Smooth muscle cell (in vitro differentiated cells): Measurements from ENCODE around the gene ABCB8. TPM values are rescaled to one million over a fixed set of nuclear protein-coding genes. Genes with fewer than 3 reads are reported as not detected.

Source experiments
- DNase-seq: peaks from one replicate; lab custom pipeline; 2025; ENCODE audit not compliant: unreplicated experiment; lab: John Stamatoyannopoulos, UW
- H2AFZ ChIP-seq: fragments of 200-600 bp; sonication (generic); 2 replicates; pipeline ENCODE4 v1.6.0; 2016; ENCODE audit warnings: antibody characterized with exemption, low read depth, mild to moderate bottlenecking
- H3F3A ChIP-seq: fragments of 200-600 bp; sonication (generic); 2 replicates; pipeline ENCODE4 v1.6.0; 2017; ENCODE audit warnings: antibody characterized with exemption, low read depth
- H3K27ac ChIP-seq: fragments of 200-600 bp; sonication (generic); 2 replicates; pipeline ENCODE4 v1.5.1; 2016; ENCODE audit warnings: low read depth, mild to moderate bottlenecking
- H3K27me3 ChIP-seq: fragments of 200-600 bp; sonication (generic); 2 replicates; pipeline ENCODE4 v1.6.1; 2016; ENCODE audit warnings: low read depth, mild to moderate bottlenecking
- H3K36me3 ChIP-seq: fragments of 200-600 bp; sonication (generic); 2 replicates; pipeline ENCODE4 v1.5.1; 2016; ENCODE audit warnings: low read depth
- H3K4me1 ChIP-seq: fragments of 200-600 bp; sonication (generic); 2 replicates; pipeline ENCODE4 v1.5.1; 2016; ENCODE audit warnings: low read depth
- H3K4me2 ChIP-seq: fragments of 200-600 bp; sonication (generic); 2 replicates; pipeline ENCODE4 v1.6.0; 2016; ENCODE audit warnings: mild to moderate bottlenecking
- H3K4me3 ChIP-seq: fragments of 200-600 bp; sonication (generic); 2 replicates; pipeline ENCODE4 v1.5.1; 2016; ENCODE audit warnings: mild to moderate bottlenecking
- H3K79me2 ChIP-seq: fragments of 200-600 bp; sonication (generic); 2 replicates; pipeline ENCODE4 v1.6.0; 2016; ENCODE audit warnings: low read depth, mild to moderate bottlenecking
- H3K9ac ChIP-seq: fragments of 200-600 bp; sonication (generic); 2 replicates; pipeline ENCODE4 v1.6.0; 2016; ENCODE audit warnings: low read depth
- H3K9me3 ChIP-seq: fragments of 200-600 bp; sonication (generic); replicated peaks from 2 replicates; pipeline ENCODE4 v1.5.1; 2016; ENCODE audit warnings: low read depth
- H4K20me1 ChIP-seq: fragments of 200-600 bp; sonication (generic); 2 replicates; pipeline ENCODE4 v1.6.0; 2016; ENCODE audit warnings: low read depth
- CTCF ChIP-seq: fragments of 200-600 bp; sonication (generic); IDR thresholded peaks from 2 replicates; pipeline ENCODE4 v1.5.1; 2017; ENCODE audit warnings: borderline replicate concordance, mild to moderate bottlenecking, antibody characterized with exemption; ENCODE audit not compliant: insufficient read depth, poor library complexity, severe bottlenecking
- WGBS: methylation state at CpG from one replicate; pipeline ENCODE4 v1.1.7; 2016; ENCODE audit warnings: low lambda C conversion rate; 5-methylcytosine and 5-hydroxymethylcytosine counted together
- polyA plus RNA-seq: library from polyadenylated mRNA; unstranded; fragments of >200 nt; fragmentation: Nextera tagmentation; extraction: Ambion mirVana; gene quantifications from 2 replicates; pipeline ENCODE4 v1.2.1, GENCODE V29; 2016
- total RNA-seq: library from RNA; depleted of rRNA; stranded (reverse); fragments of >200 nt; gene quantifications from 2 replicates; pipeline ENCODE4 v1.2.3, GENCODE V29; 2014

Gene ABCB8
- total and polyA plus RNA-seq, 2 experiments from 2014 or later, result 23.4 to 24.2 TPM

GRCh38 chr7:150998341-150998740, 29.9 kb upstream of the ABCB8 start:
- 94% methylated on average over 20 of the region's 20 CpGs for WGBS
- no peaks in the 10 kb centered on the region for H4K20me1 ChIP-seq

DNA sequence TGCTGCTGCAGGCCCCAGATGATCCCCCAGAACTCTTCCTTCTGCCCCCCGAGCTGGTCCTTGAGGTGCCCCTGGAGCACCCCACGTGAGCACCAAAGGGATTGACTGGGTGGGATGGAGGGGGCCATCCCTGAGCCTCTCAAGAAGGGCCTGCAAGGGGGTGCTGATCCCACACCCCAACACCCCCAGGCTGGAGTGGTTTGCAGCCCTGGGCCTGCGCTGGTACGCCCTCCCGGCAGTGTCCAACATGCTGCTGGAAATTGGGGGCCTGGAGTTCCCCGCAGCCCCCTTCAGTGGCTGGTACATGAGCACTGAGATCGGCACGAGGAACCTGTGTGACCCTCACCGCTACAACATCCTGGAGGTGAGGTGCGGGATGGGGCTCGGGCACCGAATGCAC, 29.2 kb upstream of the ABCB8 start:
- peaks cover 1% of the 10 kb centered on the region for H3K4me1 ChIP-seq
- no peak for TF ChIP-seq CTCF
- H3K4me3 ChIP-seq, result no peak overlapping the region
- no peak overlapping the region for H3K9ac ChIP-seq
- no peaks in the 10 kb centered on the region for H3K79me2 ChIP-seq
- no peak for DNase-seq
- H3K9me3 ChIP-seq, result no peaks in the 10 kb centered on the region
- 96% methylated on average over 12 of the region's 12 CpGs for WGBS
- no peak overlapping the region for H3K27ac ChIP-seq
- H3K4me2 ChIP-seq, result no peak overlapping the region
- no peaks in the 10 kb centered on the region for H3F3A ChIP-seq
- no peaks in the 10 kb centered on the region for H3K36me3 ChIP-seq
- H3K27me3 ChIP-seq, result no peaks in the 10 kb centered on the region
- no peaks in the 10 kb centered on the region for H4K20me1 ChIP-seq
- H2AFZ ChIP-seq, result no peak overlapping the region

More at GRCh38 chr7:150998341-150998740, 29.9 kb upstream of the ABCB8 start:
- Histone ChIP-seq H3K4me1 (peaks cover 6% of the 10 kb centered on the region), H3K27me3 (no peaks in the 10 kb centered on the region), H3K9me3 (no peaks in the 10 kb centered on the region), H3K79me2 (no peaks in the 10 kb centered on the region), H3F3A (no peaks in the 10 kb centered on the region), H3K9ac (no peak overlapping the region), H3K4me2 (no peak overlapping the region), H3K36me3 (no peaks in the 10 kb centered on the region), H3K27ac (no peak overlapping the region), H3K4me3 (no peak overlapping the region), H2AFZ (no peak overlapping the region)
- no peak for DNase-seq
- no peak for TF ChIP-seq CTCF

DNA sequence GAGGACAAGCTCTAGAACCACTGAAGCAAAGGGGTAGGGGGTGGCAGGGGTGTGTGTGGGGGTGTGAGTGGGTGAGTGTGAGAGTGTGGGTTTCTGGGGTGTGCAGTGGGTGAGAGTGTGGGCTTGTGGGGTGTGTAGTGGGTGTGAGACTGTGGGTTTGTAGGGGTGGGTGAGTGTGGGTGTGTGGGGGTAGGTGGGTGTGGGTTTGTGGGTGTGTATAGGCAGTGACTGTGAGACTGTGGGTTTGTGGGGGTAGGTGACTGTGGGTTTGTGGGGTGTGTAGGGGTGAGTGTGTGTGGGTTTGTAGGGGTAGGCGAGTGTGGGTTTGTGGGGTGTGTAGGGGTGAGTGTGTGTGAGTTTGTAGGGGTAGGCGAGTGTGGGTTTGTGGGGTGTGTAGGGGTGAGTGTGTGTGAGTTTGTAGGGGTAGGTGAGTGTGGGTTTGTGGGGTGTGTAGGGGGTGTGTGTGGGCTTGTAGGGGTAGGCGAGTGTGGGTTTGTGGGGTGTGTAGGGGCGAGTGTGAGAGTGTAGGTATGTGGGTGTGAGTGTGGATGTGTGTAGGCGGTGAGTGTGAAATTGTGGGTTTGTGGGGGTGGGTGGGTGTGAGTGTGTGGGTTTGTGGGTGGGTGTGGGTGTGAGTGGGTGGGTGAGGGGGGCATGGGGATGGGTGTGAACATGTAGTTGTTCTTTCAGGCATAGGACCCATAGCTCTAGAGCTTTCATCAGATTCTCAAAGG, 28.6 kb upstream of the ABCB8 start:
- H3K4me3 ChIP-seq, result no peak overlapping the region
- H3F3A ChIP-seq, result no peaks in the 10 kb centered on the region
- H3K9me3 ChIP-seq, result no peaks in the 10 kb centered on the region
- H3K4me2 ChIP-seq, result no peak overlapping the region
- H4K20me1 ChIP-seq, result no peaks in the 10 kb centered on the region
- no peaks in the 10 kb centered on the region for H3K79me2 ChIP-seq
- no peak for TF ChIP-seq CTCF
- no peaks in the 10 kb centered on the region for H3K36me3 ChIP-seq
- DNase-seq, result no peak
- H3K27ac ChIP-seq, result no peak overlapping the region
- no CpG with 5 or more reads among the region's 5 CpGs for WGBS
- H3K9ac ChIP-seq, result no peak overlapping the region
- H2AFZ ChIP-seq, result no peak overlapping the region
- no peaks in the 10 kb centered on the region for H3K27me3 ChIP-seq
- H3K4me1 ChIP-seq, result no peaks in the 10 kb centered on the region
